HG02840 (cell line): ENCODE measurements around the gene GPHN.
A peak's percentile ranks its signal among the peaks of the same experiment; 100 is the strongest.
"Not testable (repeated sequence)": the region's sequence is repeated elsewhere in the genome, so short reads cannot be mapped to it uniquely, and the experiment has no call there.

Experiments used
- ATAC-seq: cut with Tn5 transposase; IDR thresholded peaks from one replicate; pipeline ENCODE4 v1.9.1; 2021; ENCODE audit warnings: mild to moderate bottlenecking, moderate library complexity, moderate number of reproducible peaks; ENCODE audit not compliant: unreplicated experiment, low FRiP score

Gene GPHN

GRCh38 chr14:66752109-66752508 lies 244.2 kb downstream of the GPHN start:
- ATAC-seq = peak; percentile 62

- no peak for ATAC-seq
Observed at GRCh38 chr14:66758031-66758613, 250.2 kb downstream of the GPHN start.

- no peak for ATAC-seq
Observed at GRCh38 chr14:66772146-66772545, 264.2 kb downstream of the GPHN start.

- ATAC-seq = no peak
Observed at GRCh38 chr14:66782853-66783252, 274.9 kb downstream of the GPHN start.

GRCh38 chr14:66790101-66790500 lies 282.2 kb downstream of the GPHN start:
- ATAC-seq = no peak

- no peak for ATAC-seq
Observed at GRCh38 chr14:66802962-66803361, 295.0 kb downstream of the GPHN start.

- no peak for ATAC-seq
Observed at GRCh38 chr14:66804141-66804540, 296.2 kb downstream of the GPHN start.

- ATAC-seq = no peak
Observed at GRCh38 chr14:66813636-66814035, 305.7 kb downstream of the GPHN start.

GRCh38 chr14:66815687-66816086 lies 307.7 kb downstream of the GPHN start:
- ATAC-seq = no peak

- no peak for ATAC-seq
Observed at GRCh38 chr14:66824251-66824650, 316.3 kb downstream of the GPHN start.

- ATAC-seq = no peak
Observed at GRCh38 chr14:66827182-66827581, 319.2 kb downstream of the GPHN start.

GRCh38 chr14:66831173-66831572 lies 323.2 kb downstream of the GPHN start:
- no peak for ATAC-seq

GRCh38 chr14:66833816-66834215 lies 325.9 kb downstream of the GPHN start:
- ATAC-seq = no peak

GRCh38 chr14:66837436-66837835 lies 329.5 kb downstream of the GPHN start:
- not testable (repeated sequence) for ATAC-seq

GRCh38 chr14:66842911-66843512 lies 335.1 kb downstream of the GPHN start:
- ATAC-seq = no peak

- no peak for ATAC-seq
Observed at GRCh38 chr14:66850258-66850888, 342.4 kb downstream of the GPHN start.

GRCh38 chr14:66853311-66853710 lies 345.4 kb downstream of the GPHN start:
- no peak for ATAC-seq

GRCh38 chr14:66857867-66858266 lies 349.9 kb downstream of the GPHN start:
- no peak for ATAC-seq

- no peak for ATAC-seq
Observed at GRCh38 chr14:66859063-66859671, 351.2 kb downstream of the GPHN start.

GRCh38 chr14:66881596-66881995 lies 373.6 kb downstream of the GPHN start:
- no peak for ATAC-seq

- ATAC-seq = no peak
Observed at GRCh38 chr14:66884149-66884548, 376.2 kb downstream of the GPHN start.

GRCh38 chr14:66900719-66901118 lies 392.8 kb downstream of the GPHN start:
- no peak for ATAC-seq
